H1 (cell line): ENCODE measurements around the gene CIT. TPM values are rescaled to one million over a fixed set of nuclear protein-coding genes. Genes with fewer than 3 reads are reported as not detected.

Experiments
- POLR2AphosphoS5 ChIP-seq: IDR thresholded peaks from 2 replicates; pipeline ENCODE4 v1.6.1; 2011; ENCODE audit warnings: low read depth, low read length
- SIN3A ChIP-seq, 2 experiments: IDR thresholded peaks in 1 of 2; conservative IDR thresholded peaks in 1 of 2; 2 replicates each; pipeline ENCODE4 v1.6.1; 2011 to 2012; ENCODE audit warnings: low read length in 2 of 2, improper control_type of control experiment in 1 of 2, low read depth in 1 of 2, mild to moderate bottlenecking in 1 of 2
- polyA plus RNA-seq, 7 experiments: library from polyadenylated mRNA; depleted of rRNA in 3 of 7; stranded (reverse) in 5 of 7; unstranded in 2 of 7; fragments of >200 nt in 5 of 7; fragments of 200-250 nt in 2 of 7; gene quantifications; 1 replicate in 5 of 7; 2 replicates in 1 of 7; 4 replicates in 1 of 7; pipeline versions ENCODE4 v1.2.1 to v1.2.3, GENCODE V29; 2011 to 2013; ENCODE audit warnings: missing spikeins in 2 of 7, mixed read lengths in 2 of 7
- total RNA-seq: library from RNA; stranded (reverse); fragmentation: NEBNext Ultra II Directional; extraction: Animal tissue kit (Norgen Biotek cat#: 25700); gene quantifications from 2 replicates; pipeline ENCODE4 v1.2.1, GENCODE V29; 2021

Gene CIT
- total and polyA plus RNA-seq, 2 of the 8 experiments (the other 6 are each of a cell fraction or from before 2014, with no cell fraction given), result 17.1 to 60.9 TPM

DNA sequence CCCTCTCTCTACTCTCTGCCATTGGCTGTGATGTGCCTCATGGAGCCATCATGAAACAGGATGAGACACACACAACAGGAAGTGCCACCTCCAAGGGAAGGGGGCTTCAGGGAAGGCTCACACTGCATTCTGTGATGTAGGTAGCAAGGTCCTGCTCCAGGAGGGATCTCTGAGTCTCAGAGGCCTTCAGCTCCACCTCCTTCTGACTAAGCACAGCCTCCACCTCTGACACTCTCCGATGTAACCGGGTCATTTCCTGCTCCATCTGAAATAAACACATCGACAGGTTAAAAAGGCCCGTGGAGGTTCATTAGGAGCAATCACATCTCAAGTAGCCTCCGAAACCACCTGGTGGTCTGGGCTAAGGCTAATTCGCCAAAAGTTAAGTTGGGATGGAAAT is 93.3 kb downstream of the CIT start (continued):
- TF ChIP-seq POLR2AphosphoS5 (no peak), SIN3A (conservative IDR thresholded peaks at IDR 0.05 in 1 of 2, IDR thresholded peaks at IDR 0.05 in 1 of 2; ENCODE audit: low read depth in 1 of 2, low read length in 2 of 2) (no peak)
